ENCODE measurements around the gene PPP6R1.

- TF ChIP-seq POLR2A (IDR thresholded peaks at IDR 0.05), result no peak
- TF ChIP-seq, protein P1, sequence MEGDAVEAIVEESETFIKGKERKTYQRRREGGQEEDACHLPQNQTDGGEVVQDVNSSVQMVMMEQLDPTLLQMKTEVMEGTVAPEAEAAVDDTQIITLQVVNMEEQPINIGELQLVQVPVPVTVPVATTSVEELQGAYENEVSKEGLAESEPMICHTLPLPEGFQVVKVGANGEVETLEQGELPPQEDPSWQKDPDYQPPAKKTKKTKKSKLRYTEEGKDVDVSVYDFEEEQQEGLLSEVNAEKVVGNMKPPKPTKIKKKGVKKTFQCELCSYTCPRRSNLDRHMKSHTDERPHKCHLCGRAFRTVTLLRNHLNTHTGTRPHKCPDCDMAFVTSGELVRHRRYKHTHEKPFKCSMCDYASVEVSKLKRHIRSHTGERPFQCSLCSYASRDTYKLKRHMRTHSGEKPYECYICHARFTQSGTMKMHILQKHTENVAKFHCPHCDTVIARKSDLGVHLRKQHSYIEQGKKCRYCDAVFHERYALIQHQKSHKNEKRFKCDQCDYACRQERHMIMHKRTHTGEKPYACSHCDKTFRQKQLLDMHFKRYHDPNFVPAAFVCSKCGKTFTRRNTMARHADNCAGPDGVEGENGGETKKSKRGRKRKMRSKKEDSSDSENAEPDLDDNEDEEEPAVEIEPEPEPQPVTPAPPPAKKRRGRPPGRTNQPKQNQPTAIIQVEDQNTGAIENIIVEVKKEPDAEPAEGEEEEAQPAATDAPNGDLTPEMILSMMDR (IDR thresholded peaks at IDR 0.05), result no peak
Observed at GRCh38 chr19:55265173-55265572, 6.4 kb upstream of the PPP6R1 start.
